HG03025 (cell line): ENCODE data around the gene GFER.

ENCODE experiments used
- ATAC-seq: cut with Tn5 transposase; IDR thresholded peaks from one replicate; pipeline ENCODE4 v1.9.1; 2021; ENCODE audit warnings: mild to moderate bottlenecking, moderate library complexity; ENCODE audit not compliant: unreplicated experiment, low FRiP score

The GFER gene

DNA sequence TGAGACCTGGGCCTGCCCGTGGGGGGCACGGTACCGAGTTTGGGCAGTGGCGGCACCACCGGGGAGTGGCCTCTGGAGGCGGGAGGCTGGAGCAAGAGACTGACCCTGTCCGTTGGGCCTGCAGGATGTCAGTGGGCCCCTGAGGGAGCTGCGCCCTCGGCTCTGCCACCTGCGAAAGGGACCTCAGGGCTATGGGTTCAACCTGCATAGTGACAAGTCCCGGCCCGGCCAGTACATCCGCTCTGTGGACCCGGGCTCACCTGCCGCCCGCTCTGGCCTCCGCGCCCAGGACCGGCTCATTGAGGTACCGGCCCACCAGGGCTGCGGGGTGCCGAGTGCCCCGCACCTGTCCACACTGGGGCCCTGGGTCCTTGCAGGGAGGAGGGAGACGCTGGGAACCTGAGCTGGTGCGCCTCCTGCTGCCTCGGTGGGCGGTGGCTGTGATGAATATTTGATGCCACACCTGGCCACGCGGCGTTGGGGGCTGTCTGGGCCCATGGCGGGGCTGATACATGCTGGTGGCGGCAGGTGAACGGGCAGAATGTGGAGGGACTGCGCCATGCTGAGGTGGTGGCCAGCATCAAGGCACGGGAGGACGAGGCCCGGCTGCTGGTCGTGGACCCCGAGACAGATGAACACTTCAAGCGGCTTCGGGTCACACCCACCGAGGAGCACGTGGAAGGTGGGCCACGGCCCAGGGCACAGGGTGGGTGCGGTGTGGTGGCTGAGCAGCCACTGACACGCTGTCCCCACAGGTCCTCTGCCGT, 52.4 kb downstream of the GFER start:
- ATAC-seq: no peak

DNA sequence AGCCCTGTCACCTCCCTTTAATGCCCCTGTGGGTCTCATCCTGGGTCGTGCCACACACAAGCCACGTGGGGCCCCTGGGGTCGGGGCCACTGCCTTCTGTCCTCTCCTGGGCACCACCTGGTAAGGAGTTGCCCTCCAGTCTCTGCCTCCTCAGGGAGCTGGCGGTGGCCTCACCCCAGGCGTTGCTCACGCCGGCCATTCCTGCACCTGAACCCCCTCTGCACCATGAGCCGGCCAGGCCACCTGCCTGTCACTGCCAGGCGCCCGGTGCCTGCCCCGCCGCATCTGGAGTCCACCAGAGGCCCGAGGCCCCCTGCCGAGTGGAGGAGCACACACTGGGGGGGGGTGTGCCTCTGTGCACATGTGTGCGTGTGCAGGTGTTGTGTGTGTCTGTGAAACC, 53.1 kb downstream of the GFER start:
- ATAC-seq: no peak
